Astrocyte (in vitro differentiated cells and primary cell): ENCODE results near the gene LARGE1.

Experiments used
- EZH2 ChIP-seq: IDR thresholded peaks from 2 replicates; pipeline ENCODE4 v1.6.1; 2012; ENCODE audit warnings: mild to moderate bottlenecking, low read length, inconsistent platforms; ENCODE audit not compliant: insufficient read depth
- TF ChIP-seq, protein P1 (sequence below): IDR thresholded peaks from 2 replicates; pipeline ENCODE4 v1.5.1; 2011; ENCODE audit warnings: low read depth, mild to moderate bottlenecking, inconsistent platforms, low read length, moderate library complexity; ENCODE audit not compliant: insufficient read depth

DNA sequence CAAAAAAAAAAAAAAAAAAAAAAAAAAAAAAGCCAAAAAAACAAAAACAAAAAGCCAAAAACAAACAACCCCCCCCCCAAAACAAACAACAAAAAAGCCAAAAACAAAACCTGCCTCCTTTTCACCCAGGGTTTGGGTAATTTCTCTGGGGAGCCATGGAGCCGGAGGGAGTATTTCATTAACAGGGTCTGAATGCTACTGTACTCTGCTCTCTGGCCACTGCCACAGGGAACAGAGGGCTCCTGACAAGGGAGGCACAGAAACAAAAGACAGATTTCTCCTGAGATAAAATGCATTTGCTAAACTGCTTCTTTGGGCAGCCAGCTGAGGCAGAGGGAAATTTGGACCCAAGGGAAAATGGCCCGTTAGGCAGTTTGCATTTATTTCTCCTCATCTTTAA, 596.0 kb downstream of the LARGE1 start:
- TF ChIP-seq, protein P1, sequence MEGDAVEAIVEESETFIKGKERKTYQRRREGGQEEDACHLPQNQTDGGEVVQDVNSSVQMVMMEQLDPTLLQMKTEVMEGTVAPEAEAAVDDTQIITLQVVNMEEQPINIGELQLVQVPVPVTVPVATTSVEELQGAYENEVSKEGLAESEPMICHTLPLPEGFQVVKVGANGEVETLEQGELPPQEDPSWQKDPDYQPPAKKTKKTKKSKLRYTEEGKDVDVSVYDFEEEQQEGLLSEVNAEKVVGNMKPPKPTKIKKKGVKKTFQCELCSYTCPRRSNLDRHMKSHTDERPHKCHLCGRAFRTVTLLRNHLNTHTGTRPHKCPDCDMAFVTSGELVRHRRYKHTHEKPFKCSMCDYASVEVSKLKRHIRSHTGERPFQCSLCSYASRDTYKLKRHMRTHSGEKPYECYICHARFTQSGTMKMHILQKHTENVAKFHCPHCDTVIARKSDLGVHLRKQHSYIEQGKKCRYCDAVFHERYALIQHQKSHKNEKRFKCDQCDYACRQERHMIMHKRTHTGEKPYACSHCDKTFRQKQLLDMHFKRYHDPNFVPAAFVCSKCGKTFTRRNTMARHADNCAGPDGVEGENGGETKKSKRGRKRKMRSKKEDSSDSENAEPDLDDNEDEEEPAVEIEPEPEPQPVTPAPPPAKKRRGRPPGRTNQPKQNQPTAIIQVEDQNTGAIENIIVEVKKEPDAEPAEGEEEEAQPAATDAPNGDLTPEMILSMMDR: no peak
- no peak for TF ChIP-seq EZH2
